Uterus (tissue), 2 donors: ENCODE results near the gene SPECC1.

Experiments
- CTCF ChIP-seq, 4 experiments: fragments of 200-600 bp in 2 of 4; fragments of 450-650 bp in 2 of 4; sonication (generic) in 2 of 4; IDR thresholded peaks; one replicate each; pipeline ENCODE4 v1.5.1; 2016 to 2019; ENCODE audit warnings: antibody characterized with exemption in 4 of 4, mild to moderate bottlenecking in 2 of 4, moderate library complexity in 1 of 4
- POLR2A ChIP-seq, 2 donors: fragments of 450-650 bp; IDR thresholded peaks; one replicate each; pipeline ENCODE4 v1.6.1; 2016; ENCODE audit warnings: antibody characterized with exemption in 2 of 2, mild to moderate bottlenecking in 1 of 2, moderate library complexity in 1 of 2

GRCh38 chr17:20059728-20060188 is 50.6 kb downstream of the SPECC1 start:
- no peak for TF ChIP-seq CTCF (IDR thresholded peaks at IDR 0.05)
- no peak for TF ChIP-seq POLR2A (IDR thresholded peaks at IDR 0.05)
